ENCODE measurements around the gene DHCR7.
"Not testable (repeated sequence)": the region's sequence is repeated elsewhere in the genome, so short reads cannot be mapped to it uniquely, and the experiment has no call there.

Gene DHCR7

GRCh38 chr11:71431271-71431670, 16.9 kb downstream of the DHCR7 start:
- H3K4me3 ChIP-seq (ENCODE audit: low read length): no peak overlapping the region
- TF ChIP-seq ZNF274 (IDR thresholded peaks at IDR 0.05; ENCODE audit: low read depth, low read length): no peak

DNA sequence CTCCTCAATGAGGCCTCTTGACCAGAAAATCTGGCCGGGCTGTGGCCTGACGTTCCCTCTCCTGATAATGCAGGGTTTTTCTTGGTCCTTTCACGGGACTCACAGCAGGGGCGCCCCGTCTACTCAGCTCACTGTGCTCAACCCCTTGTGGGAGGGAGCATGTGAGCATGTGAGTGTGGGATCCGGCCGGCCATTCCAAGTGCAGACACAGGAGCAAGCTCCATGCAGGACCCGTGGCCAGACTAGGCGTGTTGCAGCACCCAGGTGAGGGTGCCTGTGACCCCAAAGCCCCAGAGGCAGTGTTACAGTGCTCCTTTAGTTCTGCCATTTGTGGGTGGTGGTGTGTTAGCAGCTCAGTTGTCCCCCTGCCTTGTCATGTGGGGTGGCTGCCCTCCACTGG, 18.0 kb downstream of the DHCR7 start:
- TF ChIP-seq ZNF274 (IDR thresholded peaks at IDR 0.05; ENCODE audit: low read depth, low read length): no peak

DNA sequence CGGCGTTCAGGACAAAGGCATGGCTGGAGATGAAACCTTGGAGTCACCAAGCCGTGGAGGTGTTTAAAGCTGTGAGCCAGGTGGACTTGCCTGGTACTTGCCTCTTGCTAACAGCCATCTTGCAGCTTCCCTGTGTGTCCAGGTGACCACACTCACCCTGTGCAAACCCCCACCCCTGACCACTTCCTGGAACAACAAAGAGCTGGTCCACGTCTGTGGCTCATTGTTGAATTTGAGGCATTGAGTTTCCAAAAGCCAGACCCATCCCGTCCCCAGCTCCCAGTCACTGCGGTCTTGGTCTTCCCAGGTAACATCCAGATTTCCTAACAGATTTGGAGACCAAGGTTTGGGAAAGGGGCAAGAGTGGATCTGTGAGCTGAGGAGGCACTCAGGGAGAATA, 18.5 kb downstream of the DHCR7 start:
- no peak overlapping the region for H3K4me3 ChIP-seq (ENCODE audit: low read length)
- TF ChIP-seq ZNF274 (IDR thresholded peaks at IDR 0.05; ENCODE audit: low read depth, low read length): no peak

More for the DNA sequence above, 18.0 kb downstream of the DHCR7 start:
- no peak overlapping the region for H3K4me3 ChIP-seq (ENCODE audit: low read length)

GRCh38 chr11:71428861-71429435, 19.2 kb downstream of the DHCR7 start:
- no peak for TF ChIP-seq ZNF274 (IDR thresholded peaks at IDR 0.05; ENCODE audit: low read depth, low read length)
- H3K4me3 ChIP-seq (ENCODE audit: low read length): no peak overlapping the region

GRCh38 chr11:71426413-71426812, 21.8 kb downstream of the DHCR7 start:
- H3K4me3 ChIP-seq (ENCODE audit: low read length): no peak overlapping the region
- no peak for TF ChIP-seq ZNF274 (IDR thresholded peaks at IDR 0.05; ENCODE audit: low read depth, low read length)

DNA sequence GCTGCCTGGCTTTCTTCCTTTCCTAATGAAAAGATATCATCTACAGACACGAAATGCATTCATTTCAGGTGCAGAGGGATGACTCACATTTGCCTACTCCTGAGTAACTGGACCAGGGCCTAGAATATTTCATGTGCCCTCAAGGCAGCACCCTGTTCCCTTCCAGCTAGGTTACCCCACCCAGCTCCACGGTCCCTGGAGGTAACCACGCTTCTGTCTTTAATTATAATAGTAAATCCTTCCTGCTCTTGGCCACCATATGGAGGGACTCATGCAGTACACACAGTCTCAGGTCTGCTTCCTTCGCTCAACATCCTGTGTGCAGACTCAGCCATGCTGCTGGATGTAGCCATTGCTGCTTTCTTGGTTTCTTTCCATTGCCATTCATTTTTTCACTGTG, 22.3 kb downstream of the DHCR7 start:
- no peak for TF ChIP-seq ZNF274 (IDR thresholded peaks at IDR 0.05; ENCODE audit: low read depth, low read length)
- no peak overlapping the region for H3K4me3 ChIP-seq (ENCODE audit: low read length)

- TF ChIP-seq ZNF274 (IDR thresholded peaks at IDR 0.05; ENCODE audit: low read depth, low read length): no peak
- H3K4me3 ChIP-seq (ENCODE audit: low read length): no peak overlapping the region
Measured at GRCh38 chr11:71425409-71425808, 22.8 kb downstream of the DHCR7 start.

DNA sequence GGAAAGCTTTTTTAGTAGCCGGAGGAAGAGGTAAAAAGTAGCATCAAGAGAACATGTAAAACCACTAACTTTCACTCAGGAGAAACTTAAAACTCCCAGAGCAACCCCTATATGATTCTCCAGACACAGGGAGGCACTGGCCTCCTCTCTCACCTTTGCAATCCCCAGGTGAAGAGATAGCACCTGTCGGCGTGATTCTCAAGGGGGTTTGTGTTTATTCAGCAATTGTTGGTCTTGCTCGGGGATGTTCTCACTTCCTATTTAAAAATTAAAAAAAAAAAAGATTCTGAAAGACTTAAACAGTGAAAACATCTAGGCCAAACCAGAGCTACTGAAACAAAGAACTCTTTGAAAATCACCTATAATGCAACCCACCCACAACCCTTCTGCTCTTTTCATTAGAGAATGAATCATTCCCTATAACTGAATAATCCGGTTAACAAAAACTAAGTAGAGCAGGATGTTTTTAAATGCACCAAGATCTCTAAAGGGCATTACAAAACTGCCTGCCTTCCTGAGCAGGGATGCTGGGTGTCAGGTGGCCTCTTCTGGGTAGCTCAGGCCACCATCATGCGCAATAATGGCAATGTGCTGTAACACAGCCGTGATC, 24.9 kb downstream of the DHCR7 start:
- no peak overlapping the region for H3K4me3 ChIP-seq (ENCODE audit: low read length)
- TF ChIP-seq ZNF274 (IDR thresholded peaks at IDR 0.05; ENCODE audit: low read depth, low read length): no peak

DNA sequence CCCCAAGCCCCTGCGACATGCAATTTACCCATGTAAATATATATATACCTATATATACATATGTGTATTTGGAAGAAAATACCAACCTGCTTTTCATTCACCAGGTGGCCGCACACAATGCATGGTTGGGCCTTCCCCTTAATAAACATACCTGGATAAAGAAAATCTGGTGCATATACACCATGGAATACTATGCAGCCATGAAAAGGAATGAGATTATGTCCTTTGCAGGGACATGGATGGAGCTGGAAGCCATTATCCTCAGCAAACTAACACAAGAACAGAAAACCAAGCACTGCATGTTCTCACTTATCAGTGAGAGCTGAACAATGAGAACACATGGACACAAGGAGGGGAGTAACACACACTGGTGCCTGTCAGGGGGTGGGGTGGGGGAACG, 25.9 kb downstream of the DHCR7 start:
- not testable (repeated sequence) for H3K4me3 ChIP-seq (ENCODE audit: low read length)

- no peak for TF ChIP-seq ZNF274 (IDR thresholded peaks at IDR 0.05; ENCODE audit: low read depth, low read length)
- H3K4me3 ChIP-seq (ENCODE audit: low read length): no peak overlapping the region
Measured at GRCh38 chr11:71421392-71421950, 26.7 kb downstream of the DHCR7 start.

- no peak overlapping the region for H3K4me3 ChIP-seq (ENCODE audit: low read length)
- TF ChIP-seq ZNF274 (IDR thresholded peaks at IDR 0.05; ENCODE audit: low read depth, low read length): no peak
Measured at GRCh38 chr11:71420455-71421241, 27.5 kb downstream of the DHCR7 start.

- no peak overlapping the region for H3K4me3 ChIP-seq (ENCODE audit: low read length)
- no peak for TF ChIP-seq ZNF274 (IDR thresholded peaks at IDR 0.05; ENCODE audit: low read depth, low read length)
Measured at GRCh38 chr11:71418643-71419042, 29.6 kb downstream of the DHCR7 start.

DNA sequence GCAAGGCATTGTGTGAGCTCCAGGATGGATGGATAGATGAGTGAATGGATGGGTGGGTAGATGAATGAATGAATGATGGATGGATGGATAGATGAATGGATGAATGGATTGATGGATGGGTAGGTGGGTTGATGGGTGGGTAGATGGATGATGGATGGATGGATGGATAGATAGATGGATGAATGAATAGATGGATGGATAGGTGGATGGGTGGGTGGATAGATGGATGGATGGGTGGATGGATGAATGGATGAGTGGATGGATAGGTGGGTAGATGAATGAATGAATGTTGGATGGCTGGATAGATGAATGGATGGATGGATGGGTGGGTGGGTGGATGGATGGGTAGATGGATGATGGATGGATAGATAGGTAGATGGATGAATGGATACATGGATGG, 33.5 kb downstream of the DHCR7 start:
- no peak overlapping the region for H3K4me3 ChIP-seq (ENCODE audit: low read length)
- no peak for TF ChIP-seq ZNF274 (IDR thresholded peaks at IDR 0.05; ENCODE audit: low read depth, low read length)

- no peak overlapping the region for H3K4me3 ChIP-seq (ENCODE audit: low read length)
- no peak for TF ChIP-seq ZNF274 (IDR thresholded peaks at IDR 0.05; ENCODE audit: low read depth, low read length)
Measured at GRCh38 chr11:71410363-71410966, 37.7 kb downstream of the DHCR7 start.

GRCh38 chr11:71408826-71409225, 39.4 kb downstream of the DHCR7 start:
- no peak overlapping the region for H3K4me3 ChIP-seq (ENCODE audit: low read length)
- no peak for TF ChIP-seq ZNF274 (IDR thresholded peaks at IDR 0.05; ENCODE audit: low read depth, low read length)
